Stimulated activated naive CD8-positive, alpha-beta T cell treated with anti-CD3 and anti-CD28 coated beads, Interleukin-15, amount 100 ng/mL, for 72 hours (primary cell): ENCODE data around the gene ANKRD31.

Experiments
- ATAC-seq: fragments of 150-1000 bp; cut with Tn5 transposase; 2 replicates; pipeline ENCODE4 v1.10.0; 2021; ENCODE audit warnings: mild to moderate bottlenecking, moderate library complexity
- DNase-seq, 2 donors: peaks; one replicate each; pipeline ENCODE4 v3.0.0; 2021 to 2022
- H3K27ac Mint-ChIP-seq, 2 donors: one replicate each; pipeline ENCODE4 v1.8.0; 2022; ENCODE audit warnings: mild to moderate bottlenecking in 2 of 2, mixed read lengths in 2 of 2, moderate library complexity in 2 of 2
- H3K27me3 Mint-ChIP-seq: one replicate; pipeline ENCODE4 v1.8.0; 2022; ENCODE audit warnings: mixed read lengths
- H3K4me1 Mint-ChIP-seq: one replicate; pipeline ENCODE4 v1.8.0; 2022; ENCODE audit warnings: mild to moderate bottlenecking, mixed read lengths
- H3K4me3 Mint-ChIP-seq, 2 donors: one replicate each; pipeline ENCODE4 v1.8.0; 2022; ENCODE audit warnings: mild to moderate bottlenecking in 2 of 2, mixed read lengths in 2 of 2, moderate library complexity in 1 of 2
- H3K9me3 Mint-ChIP-seq, 2 donors: one replicate each; pipeline ENCODE4 v1.8.0; 2022; ENCODE audit warnings: mixed read lengths in 2 of 2

Gene ANKRD31

DNA sequence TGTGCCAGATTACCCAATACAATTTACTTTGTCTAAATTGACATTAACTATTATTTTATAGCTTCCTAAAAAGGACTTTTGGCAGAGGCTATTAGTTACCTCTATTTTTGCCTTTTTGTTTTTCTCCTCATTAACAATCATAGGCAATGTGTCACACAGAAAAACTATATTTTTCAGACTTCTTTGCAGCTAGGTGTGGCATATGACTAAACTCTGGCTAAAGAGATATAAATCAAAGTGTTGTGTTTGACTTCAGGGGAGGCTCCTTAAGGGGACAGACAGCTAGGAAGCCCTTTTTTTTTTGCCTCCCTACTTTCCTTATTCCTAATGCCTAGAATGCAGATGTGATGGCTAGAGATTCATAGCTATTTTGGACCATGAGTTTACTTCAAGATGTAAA is 164.6 kb downstream of the ANKRD31 start:
- Mint-ChIP-seq H3K4me1 (peaks cover 9% of the 10 kb centered on the region), H3K9me3 (no peaks in the 10 kb centered on the region), H3K27ac (no peak overlapping the region), H3K27me3 (no peaks in the 10 kb centered on the region), H3K4me3 (no peak overlapping the region)
- DNase-seq (no peak), ATAC-seq (no peak)

DNA sequence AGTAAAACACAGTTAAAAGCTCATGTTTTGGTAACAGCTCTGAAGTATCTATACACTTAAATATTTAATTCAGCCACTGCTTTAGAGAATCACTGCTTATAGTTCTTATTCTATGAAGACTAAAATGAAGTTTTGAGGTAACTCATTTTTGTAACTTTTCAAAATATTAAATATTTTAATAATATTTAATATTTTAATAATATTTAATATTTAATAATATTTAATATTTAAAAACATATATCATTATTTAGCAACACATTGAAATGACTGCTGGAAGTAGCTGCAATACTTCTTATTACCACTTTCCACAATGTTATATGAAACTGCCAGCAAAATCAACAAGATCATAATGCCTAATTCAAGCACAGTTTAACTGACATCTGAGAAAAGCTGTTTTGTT is 165.6 kb downstream of the ANKRD31 start:
- Mint-ChIP-seq H3K9me3 (no peaks in the 10 kb centered on the region), H3K27ac (no peak overlapping the region), H3K4me1 (peaks cover 16% of the 10 kb centered on the region), H3K4me3 (no peak overlapping the region), H3K27me3 (no peaks in the 10 kb centered on the region)
- DNase-seq = no peak
- ATAC-seq = no peak

DNA sequence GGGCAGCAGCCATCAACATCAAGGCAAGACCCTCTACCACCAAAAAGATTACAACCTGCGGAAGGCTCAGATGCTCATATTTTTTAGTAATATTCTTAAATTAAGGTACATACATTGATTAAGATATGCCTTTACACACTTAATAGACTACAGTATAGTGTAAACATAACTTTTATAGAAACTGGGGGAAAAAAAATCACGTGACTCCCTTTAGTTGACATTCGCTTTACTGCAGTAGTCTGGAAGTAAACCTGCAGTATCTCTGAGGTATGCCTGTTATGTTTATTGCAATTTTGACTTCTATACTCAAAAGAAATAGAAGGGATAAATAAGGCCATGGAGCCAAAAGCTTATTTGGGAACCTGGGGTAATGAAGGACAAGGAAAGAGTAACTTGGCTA is 169.2 kb downstream of the ANKRD31 start:
- Mint-ChIP-seq H3K9me3 (peaks cover under 1 to 3% of the 10 kb centered on the region in 2 donors), H3K4me3 (no peak overlapping the region), H3K27ac (no peak overlapping the region), H3K4me1 (peaks cover 29% of the 10 kb centered on the region), H3K27me3 (no peaks in the 10 kb centered on the region)
- DNase-seq = no peak
- ATAC-seq = no peak

DNA sequence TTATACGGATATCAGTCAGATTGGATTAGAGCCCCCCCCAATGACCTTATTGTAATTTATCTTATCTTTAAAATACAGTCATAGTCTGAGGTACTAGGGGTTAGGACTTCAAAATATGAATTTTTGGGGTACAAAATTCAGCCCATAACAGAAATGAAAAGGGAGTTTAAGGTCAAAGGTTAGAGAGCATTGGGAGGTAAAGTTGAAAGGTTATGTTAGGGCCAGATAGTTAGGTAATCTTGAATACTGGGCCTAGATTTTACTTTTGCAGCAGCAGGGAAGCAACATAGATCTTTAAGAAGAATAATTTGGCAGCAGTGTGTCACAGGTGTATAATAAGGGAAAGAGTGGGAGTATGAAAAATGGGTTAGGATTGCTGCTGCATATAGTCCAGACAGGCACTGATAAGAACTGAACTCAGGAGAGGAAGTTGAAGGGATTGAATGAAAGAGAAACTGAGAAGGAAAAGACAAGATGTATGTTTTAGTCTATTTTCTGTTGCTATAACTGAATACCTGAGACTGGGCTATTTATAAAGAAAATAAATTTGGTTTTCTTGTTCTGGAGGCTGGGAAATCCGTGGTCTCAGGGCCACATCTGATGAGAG is 173.7 kb downstream of the ANKRD31 start:
- no peak overlapping the region for H3K27ac Mint-ChIP-seq
- no peak for ATAC-seq
- no peak for DNase-seq
- H3K9me3 Mint-ChIP-seq = peaks cover 7 to 10% of the 10 kb centered on the region in 2 donors
- peaks cover 68% of the 10 kb centered on the region for H3K4me1 Mint-ChIP-seq
- peak overlapping the region; percentile 2 to 4 for H3K4me3 Mint-ChIP-seq
- no peaks in the 10 kb centered on the region for H3K27me3 Mint-ChIP-seq

DNA sequence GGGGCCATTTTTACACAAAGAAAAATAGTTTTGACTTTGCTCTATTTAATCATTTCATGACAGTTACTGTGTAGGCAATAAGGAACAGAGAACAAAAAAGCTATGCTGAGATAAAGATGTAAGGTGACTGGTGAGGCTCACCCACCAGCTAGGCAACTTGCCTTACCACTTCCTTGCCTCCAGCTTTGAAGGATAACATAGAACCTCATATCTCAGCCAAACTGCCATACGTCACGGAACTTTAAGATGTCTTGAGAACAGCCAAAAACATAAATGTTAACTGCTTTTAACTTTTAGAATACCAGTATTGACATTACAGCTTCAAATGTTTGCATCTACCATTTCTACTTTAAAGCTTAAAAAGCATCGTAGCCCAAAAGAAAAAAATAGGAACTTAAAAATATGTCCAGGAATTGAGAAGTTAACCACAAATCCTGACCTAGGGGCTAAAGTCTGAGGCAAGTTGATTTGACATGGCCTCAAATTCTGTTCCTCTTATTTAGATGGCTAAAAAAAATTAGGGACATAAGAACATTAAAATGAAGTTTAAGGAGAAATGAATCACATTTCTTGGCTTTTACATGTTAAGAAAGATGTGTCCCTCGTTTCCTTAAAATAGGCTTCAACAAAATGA is 176.6 kb downstream of the ANKRD31 start:
- H3K9me3 Mint-ChIP-seq = peaks cover 7 to 10% of the 10 kb centered on the region in 2 donors
- no peaks in the 10 kb centered on the region for H3K27me3 Mint-ChIP-seq
- H3K4me1 Mint-ChIP-seq = peaks cover 83% of the 10 kb centered on the region
- DNase-seq (peak in 1 of 2 donors; percentile 40), ATAC-seq (peak; percentile 84)
- H3K4me3 Mint-ChIP-seq = peak overlapping the region; percentile 42 to 67
- H3K27ac Mint-ChIP-seq = peak overlapping the region; percentile 82 to 86

DNA sequence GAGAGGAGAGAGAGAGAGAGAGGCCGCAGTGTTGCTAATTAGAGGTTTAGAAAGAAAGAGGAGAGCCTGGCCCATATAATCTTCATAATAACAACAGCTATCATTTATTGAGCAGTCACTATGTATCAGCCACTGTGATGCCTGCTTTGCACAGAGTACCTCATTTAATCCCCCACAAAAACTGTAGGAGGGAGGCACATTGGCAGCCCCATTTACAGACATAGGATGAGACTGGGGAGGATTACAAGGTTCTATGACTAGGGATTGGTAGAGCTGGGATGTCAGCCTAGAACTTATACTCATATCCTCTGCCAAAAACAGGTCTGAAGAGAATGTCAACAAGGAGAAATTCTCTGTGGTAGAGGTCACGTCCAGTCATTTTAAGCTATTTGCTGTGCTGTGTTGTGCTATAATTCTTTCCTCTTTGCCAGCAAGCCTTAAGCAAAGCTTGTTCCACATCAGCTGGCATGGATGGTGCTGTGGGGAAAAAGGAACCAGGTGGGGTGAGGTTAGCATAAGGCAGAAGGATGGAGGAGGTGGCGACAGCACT is 177.6 kb downstream of the ANKRD31 start:
- Mint-ChIP-seq H3K9me3 (peaks cover 7 to 10% of the 10 kb centered on the region in 2 donors), H3K4me1 (peaks cover 93% of the 10 kb centered on the region), H3K27me3 (no peaks in the 10 kb centered on the region), H3K27ac (peak overlapping the region; percentile 37 to 82), H3K4me3 (peak overlapping the region; percentile 42 to 67)
- DNase-seq (no peak), ATAC-seq (peak; percentile 56)

DNA sequence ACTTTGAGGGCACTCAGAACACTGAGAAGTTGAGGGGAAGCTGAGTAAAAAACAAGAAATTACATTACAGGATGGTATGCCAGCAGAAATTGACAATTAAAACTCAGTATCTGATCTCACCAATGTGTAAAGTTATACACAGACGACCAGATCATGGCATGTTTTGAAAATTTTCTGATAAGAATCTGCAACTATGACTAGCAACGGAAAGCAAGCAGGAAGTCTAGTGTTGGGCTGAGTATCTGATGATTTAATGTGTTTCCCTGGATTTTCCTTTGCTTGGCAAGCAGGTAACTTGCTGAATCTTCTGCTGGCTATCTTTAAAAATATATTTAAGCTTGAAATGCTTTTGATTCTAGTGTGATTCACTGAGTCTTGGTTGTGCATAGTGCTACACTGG is 179.1 kb downstream of the ANKRD31 start:
- ATAC-seq (no peak), DNase-seq (no peak)
- peaks cover 7 to 9% of the 10 kb centered on the region in 2 donors for H3K9me3 Mint-ChIP-seq
- H3K4me3 Mint-ChIP-seq = peak overlapping the region in 1 of 2 donors; percentile 30
- peaks cover 84% of the 10 kb centered on the region for H3K4me1 Mint-ChIP-seq
- no peaks in the 10 kb centered on the region for H3K27me3 Mint-ChIP-seq
- no peak overlapping the region for H3K27ac Mint-ChIP-seq

DNA sequence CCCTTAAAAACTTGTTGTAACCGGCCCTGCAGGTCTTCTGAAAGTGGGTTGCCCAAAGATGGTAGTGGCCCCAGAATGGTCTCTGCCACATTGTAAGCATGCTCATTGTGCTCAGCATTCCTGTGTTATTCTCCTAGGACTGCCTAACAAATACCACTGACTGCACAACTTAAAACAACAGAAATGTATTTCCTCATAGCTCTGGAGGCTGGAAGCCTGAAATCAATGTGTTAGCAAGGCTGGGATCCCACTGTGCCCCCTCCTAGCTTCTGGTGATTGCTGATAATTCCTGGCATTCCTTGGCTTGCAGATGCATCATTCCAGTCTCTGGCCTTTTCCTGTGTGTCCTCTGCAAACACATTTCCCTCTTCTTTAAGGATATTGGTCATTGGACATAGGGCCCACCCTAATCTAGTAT is 180.9 kb downstream of the ANKRD31 start:
- ATAC-seq (no peak), DNase-seq (no peak)
- Mint-ChIP-seq H3K27ac (no peak overlapping the region), H3K27me3 (no peaks in the 10 kb centered on the region), H3K4me1 (peaks cover 85% of the 10 kb centered on the region), H3K4me3 (no peak overlapping the region), H3K9me3 (no peaks in the 10 kb centered on the region)

DNA sequence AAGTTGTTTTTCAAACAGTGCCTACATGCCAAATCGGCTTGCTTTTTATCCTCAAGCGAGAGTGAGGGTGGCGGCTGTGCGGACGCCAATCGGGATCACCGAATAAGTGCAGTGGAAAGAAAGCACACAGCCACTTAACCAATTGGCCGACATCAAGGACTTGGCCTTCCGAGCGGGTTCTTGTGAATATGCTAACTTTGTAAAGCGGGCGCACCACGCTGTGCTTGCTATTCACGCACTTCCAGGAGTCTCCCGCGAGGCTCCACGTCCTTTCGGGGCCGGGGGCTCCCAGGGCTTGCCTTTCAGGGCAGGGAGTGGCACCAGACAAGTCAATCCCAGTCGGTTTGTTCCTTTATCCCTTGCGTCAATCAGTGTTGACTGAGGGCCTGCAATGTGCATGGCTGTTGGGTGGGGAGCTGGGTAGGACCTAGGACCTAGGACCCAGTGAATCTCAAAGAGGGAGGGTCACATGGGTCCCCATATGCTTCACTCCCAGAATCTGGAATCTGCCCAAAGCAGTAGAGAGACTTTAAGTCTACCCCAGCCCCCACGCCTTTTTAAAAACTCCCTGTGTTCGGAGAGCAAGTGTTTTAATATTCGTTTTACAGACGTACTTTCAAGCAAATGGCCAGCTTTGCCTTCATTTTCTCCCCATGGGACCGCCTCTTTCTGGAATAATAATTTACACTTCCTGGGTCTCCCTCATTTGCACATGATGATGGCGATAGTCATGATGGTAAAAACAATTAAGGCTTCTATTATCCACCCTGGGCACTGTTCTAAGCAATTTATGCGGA is 182.3 kb downstream of the ANKRD31 start:
- Mint-ChIP-seq H3K27me3 (no peaks in the 10 kb centered on the region), H3K27ac (peak overlapping the region in 1 of 2 donors; percentile 85), H3K4me3 (peak overlapping the region; percentile 88 to 90), H3K9me3 (no peaks in the 10 kb centered on the region), H3K4me1 (peaks cover 85% of the 10 kb centered on the region)
- ATAC-seq = no peak
- DNase-seq = peak in 1 of 2 donors; percentile 17

DNA sequence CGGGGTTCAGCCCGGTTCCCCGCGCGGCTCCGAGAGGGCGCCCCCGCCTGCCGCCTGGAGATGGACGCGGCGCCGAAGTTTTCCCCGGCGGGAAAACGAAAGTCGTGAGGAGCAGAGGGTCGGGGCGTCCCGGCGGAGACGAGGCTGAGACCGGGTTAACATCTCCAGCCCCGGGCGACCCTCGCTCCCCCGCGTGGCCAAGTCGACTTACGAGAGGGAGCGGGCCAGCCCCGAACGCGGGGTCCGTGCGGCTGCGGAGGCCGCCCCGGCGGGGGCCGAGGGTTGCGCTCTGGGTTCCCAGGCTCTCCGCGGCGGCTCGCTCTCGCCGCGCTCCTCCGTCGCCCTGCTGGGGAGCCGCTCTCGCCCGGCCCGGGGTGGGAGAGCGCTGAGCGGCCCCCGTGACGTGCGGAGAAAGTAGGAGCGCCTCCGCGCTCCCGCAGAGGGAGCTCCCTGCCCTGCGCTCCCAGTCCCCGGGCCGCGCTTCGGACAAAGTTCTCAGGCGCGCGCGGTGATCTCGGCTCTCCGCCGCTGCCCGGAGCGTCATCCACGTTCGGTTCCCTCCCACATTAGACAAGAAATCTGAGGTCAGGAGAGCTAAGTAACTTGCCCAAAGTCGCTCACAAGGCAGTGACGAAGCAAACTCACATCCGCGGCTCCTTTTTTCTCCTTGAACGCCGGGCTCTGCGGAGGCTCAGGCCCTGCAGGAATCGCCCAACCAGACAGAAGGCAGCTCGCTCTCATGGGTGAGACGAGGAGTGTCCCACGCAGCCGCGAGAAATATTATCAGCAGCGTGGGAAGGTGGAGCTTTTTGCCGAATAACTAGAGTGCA is 183.2 kb downstream of the ANKRD31 start:
- Mint-ChIP-seq H3K4me1 (peaks cover 83% of the 10 kb centered on the region), H3K9me3 (no peaks in the 10 kb centered on the region), H3K4me3 (peak overlapping the region; percentile 88 to 90), H3K27ac (peak overlapping the region; percentile 40 to 85), H3K27me3 (no peaks in the 10 kb centered on the region)
- ATAC-seq (peak; percentile 60), DNase-seq (peak in 1 of 2 donors; percentile 73)

DNA sequence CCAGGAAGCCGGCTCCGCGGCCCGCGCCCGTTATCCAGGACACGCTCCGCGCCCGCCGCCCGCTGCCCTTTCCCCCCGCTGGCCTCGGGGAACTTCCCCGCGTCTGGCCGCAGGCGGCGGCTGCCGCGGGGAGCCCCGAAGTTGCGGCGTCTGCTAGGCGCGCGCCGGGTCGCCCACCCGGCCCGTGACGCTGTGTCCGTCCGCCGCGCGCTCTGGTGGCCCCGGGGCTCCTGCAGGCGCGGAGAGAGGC is 183.7 kb downstream of the ANKRD31 start:
- ATAC-seq (peak; percentile 51), DNase-seq (peak in 1 of 2 donors; percentile 71)
- H3K27ac Mint-ChIP-seq = no peak overlapping the region
- H3K27me3 Mint-ChIP-seq = no peaks in the 10 kb centered on the region
- peak overlapping the region; percentile 88 to 90 for H3K4me3 Mint-ChIP-seq
- H3K4me1 Mint-ChIP-seq = peaks cover 83% of the 10 kb centered on the region
- H3K9me3 Mint-ChIP-seq = no peaks in the 10 kb centered on the region

DNA sequence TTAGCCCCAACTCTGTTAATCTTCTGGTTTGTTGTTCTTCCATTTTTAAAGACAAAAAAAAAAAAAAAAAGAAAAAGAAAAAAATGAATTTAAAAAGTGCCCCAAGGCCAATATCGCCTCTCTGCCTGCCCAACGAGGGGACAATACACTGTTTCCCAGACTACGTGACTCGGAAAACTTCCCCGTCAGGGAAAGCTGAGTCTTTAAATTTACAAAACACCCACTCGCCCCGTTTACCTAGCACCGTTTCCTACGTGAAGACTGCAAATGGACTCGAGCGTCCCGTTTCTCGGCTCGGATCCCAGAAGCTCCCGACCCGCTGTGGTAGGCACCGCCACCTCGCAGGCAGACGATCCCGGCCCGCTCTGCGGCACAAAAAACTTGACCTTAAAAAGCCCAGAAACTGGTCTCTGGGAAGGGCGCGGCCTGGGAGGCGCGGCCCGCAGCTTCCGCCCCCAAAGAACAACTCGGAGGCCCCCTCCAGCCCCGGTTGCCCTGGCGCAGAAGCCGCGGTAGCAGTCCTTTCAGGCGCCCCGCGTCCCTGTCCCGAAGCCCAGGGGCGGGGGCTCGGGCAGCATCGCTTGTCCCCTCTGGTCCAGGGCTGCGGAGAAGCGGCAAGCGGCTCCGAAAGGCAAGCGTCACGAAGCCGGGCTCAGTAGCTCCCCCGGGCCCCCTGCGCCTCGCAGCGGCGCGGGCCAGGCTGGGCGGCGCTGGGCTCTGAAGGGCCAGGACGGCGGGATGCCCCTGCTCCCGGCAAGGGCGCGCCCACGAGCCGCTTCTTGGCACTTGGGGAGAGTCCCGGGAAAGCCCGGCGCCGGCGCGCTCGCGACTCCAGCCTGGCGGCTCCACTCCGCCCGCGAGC is 184.3 kb downstream of the ANKRD31 start, which contains the start of gene GCNT4:
Gene GCNT4 (minus strand): TSS at position 367 of the 862 bp plus-strand sequence. CDS start 22,521 bp downstream, outside the sequence.
- Mint-ChIP-seq H3K27ac (peak within 1 kb of the TSS; percentile 81 to 93), H3K4me1 (peaks cover 83% of the 10 kb centered on the region), H3K27me3 (no peaks in the 10 kb centered on the region), H3K9me3 (no peaks in the 10 kb centered on the region), H3K4me3 (peak within 1 kb of the TSS; percentile 88 to 90)
- DNase-seq = peak; percentile 61 to 67
- ATAC-seq = peak; percentile 58

DNA sequence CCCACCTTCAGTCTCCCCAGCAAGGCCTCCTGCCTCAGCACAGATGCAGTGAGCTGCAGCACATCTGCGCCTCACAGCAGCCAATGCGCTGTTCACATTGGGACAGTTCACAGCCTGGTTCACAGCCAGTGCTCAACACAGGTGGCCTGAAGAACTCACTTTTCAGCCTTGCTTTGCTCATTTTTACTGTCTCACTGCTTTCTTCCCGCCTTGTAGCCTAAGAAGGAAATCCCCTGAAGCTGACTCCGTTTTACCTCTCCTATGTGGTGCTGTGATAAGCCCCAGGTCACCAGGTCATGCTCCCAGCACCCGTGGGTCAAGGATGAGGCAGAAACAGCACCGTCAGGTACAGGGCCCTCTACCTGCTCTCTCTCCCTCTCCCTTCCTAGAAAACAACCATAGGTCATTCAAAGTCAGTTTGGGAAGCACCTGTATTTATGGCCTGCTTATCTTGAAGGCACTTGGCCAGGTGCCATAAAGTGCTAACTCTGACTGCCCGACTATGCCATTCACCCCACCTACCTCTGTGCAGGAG is 185.4 kb downstream of the ANKRD31 start:
- H3K27ac Mint-ChIP-seq = peak overlapping the region; percentile 22 to 93
- DNase-seq (peak; percentile 38 to 47), ATAC-seq (peak; percentile 35)
- no peaks in the 10 kb centered on the region for H3K9me3 Mint-ChIP-seq
- peak overlapping the region; percentile 82 to 87 for H3K4me3 Mint-ChIP-seq
- peaks cover 81% of the 10 kb centered on the region for H3K4me1 Mint-ChIP-seq
- no peaks in the 10 kb centered on the region for H3K27me3 Mint-ChIP-seq

DNA sequence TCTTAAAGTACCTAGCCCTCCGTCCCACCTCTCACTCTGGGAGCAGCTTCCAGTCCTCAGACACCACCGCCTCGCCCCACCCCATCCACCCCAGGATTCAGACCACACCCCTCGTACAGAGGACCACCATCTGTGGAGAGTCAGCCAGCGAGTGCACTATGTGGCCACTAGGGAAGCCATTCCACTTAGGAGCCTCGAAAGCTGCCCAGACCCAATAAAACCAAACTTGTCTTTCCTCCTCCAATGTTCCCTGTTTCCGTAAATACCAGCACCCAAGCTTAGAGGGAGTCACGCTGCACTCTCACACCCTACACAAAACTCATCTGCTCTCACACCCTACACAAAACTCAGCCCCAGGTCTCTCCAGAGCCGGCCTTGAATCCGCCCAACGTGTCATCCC is 186.3 kb downstream of the ANKRD31 start:
- H3K27ac Mint-ChIP-seq = no peak overlapping the region
- ATAC-seq = peak; percentile 44
- H3K4me1 Mint-ChIP-seq = peaks cover 81% of the 10 kb centered on the region
- H3K9me3 Mint-ChIP-seq = no peaks in the 10 kb centered on the region
- peak; percentile 24 to 44 for DNase-seq
- peak overlapping the region; percentile 82 to 87 for H3K4me3 Mint-ChIP-seq
- H3K27me3 Mint-ChIP-seq = no peaks in the 10 kb centered on the region
